H1 (cell line): ENCODE measurements around the gene PLCL1. TPM values are rescaled to one million over a fixed set of nuclear protein-coding genes. Genes with fewer than 3 reads are reported as not detected.
"Not testable (repeated sequence)": the region's sequence is repeated elsewhere in the genome, so short reads cannot be mapped to it uniquely, and the experiment has no call there.

ENCODE experiments used
- CTCF ChIA-PET: fragments of 300-600 bp; sonication (Branson Sonifier 250); formaldehyde crosslinking; loops from one replicate; lab custom pipeline; 2021; ENCODE audit not compliant: partially characterized antibody; lab: Charles Lee
- POLR2A ChIA-PET: fragments of 300-600 bp; sonication (Branson Sonifier 250); formaldehyde crosslinking; loops from one replicate; lab custom pipeline; 2021; ENCODE audit warnings: inconsistent platforms; ENCODE audit not compliant: partially characterized antibody; lab: Charles Lee
- DNase-seq, 2 experiments: peaks; one replicate each; pipeline versions ENCODE4 v3.0.0 to v3.0.0-alpha.2; 2010 to 2022; ENCODE audit warnings: low spot score in 2 of 2, low read depth in 1 of 2, mixed read lengths in 1 of 2
- FAIRE-seq: peaks from 2 replicates; lab custom pipeline; 2011; peaks lifted over from hg19 to GRCh38; lab: Jason Lieb, UNC
- H2AFZ ChIP-seq: 2 replicates; pipeline ENCODE4 v1.8.1; 2012; ENCODE audit warnings: low read length, inconsistent platforms
- H2AK5ac ChIP-seq: 2 replicates; pipeline ENCODE4 v1.6.1; 2013; ENCODE audit warnings: low read depth, low read length
- H2BK120ac ChIP-seq: replicated peaks from 2 replicates; pipeline ENCODE3; 2013; ENCODE audit warnings: low read depth, low read length, inconsistent platforms
- H2BK12ac ChIP-seq: 2 replicates; pipeline ENCODE4 v1.6.1; 2013; ENCODE audit warnings: low read depth, low read length
- H2BK15ac ChIP-seq: 2 replicates; pipeline ENCODE4 v1.6.1; 2013; ENCODE audit warnings: low read length
- H2BK20ac ChIP-seq: 2 replicates; pipeline ENCODE4 v1.6.1; 2013; ENCODE audit warnings: low read length
- H2BK5ac ChIP-seq: 2 replicates; pipeline ENCODE4 v1.6.1; 2013; ENCODE audit warnings: low read depth, low read length
- H3K14ac ChIP-seq: 2 replicates; pipeline ENCODE4 v1.6.1; 2013; ENCODE audit warnings: inconsistent platforms; ENCODE audit not compliant: insufficient read length
- H3K18ac ChIP-seq: 2 replicates; pipeline ENCODE4 v1.6.1; 2013; ENCODE audit warnings: low read length; ENCODE audit errors: extremely low read depth
- H3K23ac ChIP-seq: 2 replicates; pipeline ENCODE4 v1.6.1; 2013; ENCODE audit warnings: inconsistent platforms; ENCODE audit not compliant: insufficient read length
- H3K23me2 ChIP-seq: 2 replicates; pipeline ENCODE4 v1.6.1; 2013; ENCODE audit warnings: low read depth, low read length
- H3K27ac ChIP-seq: 2 replicates; pipeline ENCODE4 v1.6.1; 2011; ENCODE audit warnings: low read depth, low read length, inconsistent platforms
- H3K27me3 ChIP-seq, 4 experiments: replicated peaks in 1 of 4; 1 replicate in 1 of 4; 2 replicates in 3 of 4; pipeline versions ENCODE4 v1.6.1 to v1.8.1; 2011 to 2013; ENCODE audit warnings: low read length in 3 of 4, mild to moderate bottlenecking in 3 of 4, inconsistent platforms in 2 of 4, mixed read lengths in 2 of 4, moderate library complexity in 1 of 4; ENCODE audit not compliant: control insufficient read depth in 3 of 4, insufficient read depth in 3 of 4; ENCODE audit errors: extremely low read depth in 1 of 4
- H3K36me3 ChIP-seq, 4 experiments: 2 replicates each; pipeline versions ENCODE4 v1.6.1 to v1.8.1; 2011 to 2013; ENCODE audit warnings: mild to moderate bottlenecking in 4 of 4, low read length in 3 of 4, moderate library complexity in 2 of 4, control low read depth in 1 of 4, inconsistent platforms in 1 of 4; ENCODE audit not compliant: insufficient read depth in 4 of 4, control insufficient read depth in 2 of 4
- H3K4ac ChIP-seq: replicated peaks from 2 replicates; pipeline ENCODE3; 2013; ENCODE audit warnings: low read length, low read depth, mixed read lengths, inconsistent platforms; ENCODE audit not compliant: insufficient read length
- H3K4me1 ChIP-seq, 4 experiments: replicated peaks in 1 of 4; 1 replicate in 1 of 4; 2 replicates in 3 of 4; pipeline versions ENCODE4 v1.6.1 to v1.8.1; 2011 to 2013; ENCODE audit warnings: low read length in 3 of 4, inconsistent platforms in 2 of 4, mixed read lengths in 1 of 4; ENCODE audit not compliant: insufficient read depth in 4 of 4, control insufficient read depth in 3 of 4
- H3K4me2 ChIP-seq, 2 experiments: 2 replicates each; pipeline versions ENCODE4 v1.6.1 to v1.8.1; 2011 to 2013; ENCODE audit warnings: low read depth in 2 of 2, low read length in 2 of 2, control low read depth in 1 of 2, inconsistent platforms in 1 of 2, mild to moderate bottlenecking in 1 of 2; ENCODE audit not compliant: insufficient read depth in 1 of 2
- H3K4me3 ChIP-seq, 4 experiments: fragments of 200-600, 300-600 bp in 1 of 4; sonication (generic), shearing (Covaris generic), sonication (Bioruptor Twin) in 1 of 4; 2 replicates each; pipeline versions ENCODE4 v1.5.1 to v1.8.1; 2011 to 2016; ENCODE audit warnings: low read length in 4 of 4, low read depth in 3 of 4, control low read depth in 2 of 4, inconsistent platforms in 2 of 4, mild to moderate bottlenecking in 2 of 4, mixed read lengths in 1 of 4, moderate library complexity in 1 of 4; ENCODE audit not compliant: insufficient read depth in 2 of 4; ENCODE audit errors: extremely low read depth in 1 of 4
- H3K56ac ChIP-seq: replicated peaks from 2 replicates; pipeline ENCODE3; 2013; ENCODE audit warnings: low read depth, mild to moderate bottlenecking, mixed read lengths, low read length, inconsistent platforms; ENCODE audit not compliant: insufficient read length
- H3K79me1 ChIP-seq: 2 replicates; pipeline ENCODE4 v1.6.1; 2013; ENCODE audit warnings: low read depth, low read length, control low read depth
- H3K79me2 ChIP-seq, 2 experiments: 2 replicates each; pipeline versions ENCODE4 v1.6.1 to v1.8.1; 2012 to 2013; ENCODE audit warnings: low read length in 2 of 2, mild to moderate bottlenecking in 2 of 2, inconsistent platforms in 1 of 2; ENCODE audit not compliant: insufficient read depth in 2 of 2, control insufficient read depth in 1 of 2
- H3K9ac ChIP-seq, 4 experiments: replicated peaks in 1 of 4; 1 replicate in 1 of 4; 2 replicates in 3 of 4; pipeline versions ENCODE4 v1.6.1 to v1.8.1; 2011 to 2013; ENCODE audit warnings: low read depth in 3 of 4, low read length in 3 of 4, control low read depth in 2 of 4, mild to moderate bottlenecking in 2 of 4, moderate library complexity in 2 of 4, inconsistent platforms in 1 of 4; ENCODE audit errors: extremely low read depth in 1 of 4
- H3K9me3 ChIP-seq, 2 experiments: 2 replicates each; pipeline versions ENCODE4 v1.6.1 to v1.8.1; 2012 to 2013; ENCODE audit warnings: mild to moderate bottlenecking in 2 of 2, moderate library complexity in 2 of 2, control low read depth in 1 of 2, inconsistent platforms in 1 of 2, low read depth in 1 of 2, low read length in 1 of 2, mixed read lengths in 1 of 2; ENCODE audit not compliant: insufficient read depth in 2 of 2
- H4K20me1 ChIP-seq, 2 experiments: replicated peaks in 1 of 2; 2 replicates each; pipeline versions ENCODE3 to v1.8.1; 2011 to 2013; ENCODE audit warnings: inconsistent platforms in 2 of 2, low read length in 2 of 2, mild to moderate bottlenecking in 1 of 2; ENCODE audit not compliant: insufficient read depth in 2 of 2, control insufficient read depth in 1 of 2
- H4K5ac ChIP-seq: 2 replicates; pipeline ENCODE4 v1.6.1; 2013; ENCODE audit warnings: low read length, low read depth, mixed read lengths, inconsistent platforms; ENCODE audit not compliant: insufficient read length
- H4K8ac ChIP-seq: 2 replicates; pipeline ENCODE4 v1.8.0; 2013; ENCODE audit warnings: mild to moderate bottlenecking, moderate library complexity, low read length, inconsistent platforms; ENCODE audit not compliant: insufficient read depth; ENCODE audit errors: extremely low read depth
- H4K91ac ChIP-seq: replicated peaks from 2 replicates; pipeline ENCODE3; 2013; ENCODE audit warnings: low read length, mixed read lengths, inconsistent platforms; ENCODE audit not compliant: insufficient read length
- WGBS, 2 experiments: shearing (Covaris generic) in 1 of 2; methylation state at CpG; one replicate each; pipeline versions ENCODE4 v1.1.6 to v1.1.7; 2013 to 2015; ENCODE audit warnings: low lambda C conversion rate in 2 of 2, mixed read lengths in 2 of 2, inconsistent platforms in 1 of 2, low coverage in 1 of 2, missing lambda C conversion rate in 1 of 2; ENCODE audit not compliant: insufficient replicate concordance in 2 of 2, insufficient coverage in 1 of 2, insufficient read length in 1 of 2; ENCODE audit errors: extremely low coverage in 1 of 2, missing lambda C conversion rate in 1 of 2; 5-methylcytosine and 5-hydroxymethylcytosine counted together
- polyA plus RNA-seq, 7 experiments: library from polyadenylated mRNA; depleted of rRNA in 3 of 7; stranded (reverse) in 5 of 7; unstranded in 2 of 7; fragments of >200 nt in 5 of 7; fragments of 200-250 nt in 2 of 7; gene quantifications; 1 replicate in 5 of 7; 2 replicates in 1 of 7; 4 replicates in 1 of 7; pipeline versions ENCODE4 v1.2.1 to v1.2.3, GENCODE V29; 2011 to 2013; ENCODE audit warnings: missing spikeins in 2 of 7, mixed read lengths in 2 of 7
- total RNA-seq: library from RNA; stranded (reverse); fragmentation: NEBNext Ultra II Directional; extraction: Animal tissue kit (Norgen Biotek cat#: 25700); gene quantifications from 2 replicates; pipeline ENCODE4 v1.2.1, GENCODE V29; 2021

The PLCL1 gene
- total and polyA plus RNA-seq, 2 of the 8 experiments (the other 6 are each of a cell fraction or from before 2014, with no cell fraction given): not detected

- H3K14ac ChIP-seq, H3K56ac ChIP-seq, FAIRE-seq, H3K27ac ChIP-seq, H2BK5ac ChIP-seq, H3K9ac ChIP-seq, H3K4ac ChIP-seq, H4K20me1 ChIP-seq, H2AFZ ChIP-seq, H3K4me1 ChIP-seq, H3K9me3 ChIP-seq, H3K36me3 ChIP-seq, H3K23me2 ChIP-seq, H2BK120ac ChIP-seq, H3K27me3 ChIP-seq, DNase-seq, H4K91ac ChIP-seq, H2BK15ac ChIP-seq, POLR2A ChIA-PET, H3K79me1 ChIP-seq, H2BK12ac ChIP-seq, H3K4me3 ChIP-seq, H2BK20ac ChIP-seq, H3K4me2 ChIP-seq, H3K18ac ChIP-seq, H3K79me2 ChIP-seq, H4K5ac ChIP-seq, H4K8ac ChIP-seq, H3K23ac ChIP-seq, H2AK5ac ChIP-seq: not testable (repeated sequence)
- WGBS, 2 experiments: 66% methylated on average over 3 of the region's 5 CpGs; no CpG with 5 or more reads in 1 of the 2 experiments
- CTCF ChIA-PET: interaction anchor here (0.7 to 1.5 kb wide), 2 partner anchors 267 to 773 kb away, joined by 3 read pairs; no protein-coding TSS in a partner anchor
Observed at GRCh38 chr2:198029576-198029975, 225.2 kb downstream of the PLCL1 start.
